GM12878 (cell line): ENCODE data around the gene NTM. TPM values are rescaled to one million over a fixed set of nuclear protein-coding genes. Genes with fewer than 3 reads are reported as not detected.
A peak's percentile ranks its signal among the peaks of the same experiment; 100 is the strongest.

Source experiments
- BMI1 ChIP-seq: fragments of 450-650 bp; IDR thresholded peaks from 2 replicates; pipeline ENCODE4 v1.6.1; 2016; ENCODE audit warnings: mild to moderate bottlenecking, moderate library complexity, borderline replicate concordance
- CBX5 ChIP-seq: sonication (generic); IDR thresholded peaks from 2 replicates; pipeline ENCODE4 v1.6.1; 2016; ENCODE audit warnings: low read depth, moderate library complexity, mild to moderate bottlenecking, inconsistent platforms
- CHD1 ChIP-seq: IDR thresholded peaks from 2 replicates; pipeline ENCODE4 v1.6.1; 2012; ENCODE audit warnings: low read depth, low read length, improper control_type of control experiment
- CHD4 ChIP-seq: fragments of 200-600 bp; sonication (generic); IDR thresholded peaks from 2 replicates; pipeline ENCODE4 v1.6.1; 2016; ENCODE audit warnings: mild to moderate bottlenecking
- CREM ChIP-seq: IDR thresholded peaks from 2 replicates; pipeline ENCODE4 v1.6.1; 2014; ENCODE audit warnings: antibody characterized with exemption, low read depth
- ESRRA ChIP-seq: IDR thresholded peaks from 2 replicates; pipeline ENCODE4 v1.6.1; 2012; ENCODE audit warnings: mild to moderate bottlenecking, low read length, improper control_type of control experiment
- FOXK2 ChIP-seq: fragments of 450-650 bp; IDR thresholded peaks from 2 replicates; pipeline ENCODE4 v1.6.1; 2017; ENCODE audit warnings: mild to moderate bottlenecking, moderate library complexity
- HDAC6 ChIP-seq: fragments of 200-600 bp; sonication (generic); IDR thresholded peaks from one replicate; pipeline ENCODE4 v1.8.0; 2017; ENCODE audit warnings: antibody characterized with exemption; ENCODE audit not compliant: unreplicated experiment
- KAT2A ChIP-seq: conservative IDR thresholded peaks from 2 replicates; pipeline ENCODE4 v1.6.1; 2011; ENCODE audit warnings: low read depth, low read length; ENCODE audit not compliant: control insufficient read depth
- NRF1 ChIP-seq: conservative IDR thresholded peaks from 2 replicates; pipeline ENCODE4 v1.6.1; 2011; ENCODE audit warnings: mild to moderate bottlenecking, low read depth, low read length, improper control_type of control experiment
- POLR2AphosphoS2 ChIP-seq: IDR thresholded peaks from 2 replicates; pipeline ENCODE4 v1.6.1; 2011; ENCODE audit warnings: low read depth, mild to moderate bottlenecking, low read length, improper control_type of control experiment, moderate library complexity
- RAD21 ChIP-seq: IDR thresholded peaks from 2 replicates; pipeline ENCODE4 v1.6.1; 2011; ENCODE audit warnings: mild to moderate bottlenecking, low read depth, low read length, moderate library complexity; ENCODE audit not compliant: insufficient read depth
- RAD51 ChIP-seq: fragments of 450-650 bp; IDR thresholded peaks from 2 replicates; pipeline ENCODE4 v1.6.1; 2016; ENCODE audit warnings: moderate library complexity, mild to moderate bottlenecking, inconsistent platforms
- RB1 ChIP-seq: fragments of 450-650 bp; formaldehyde crosslinking; IDR thresholded peaks from 2 replicates; pipeline ENCODE4 v1.6.1; 2017; ENCODE audit warnings: mild to moderate bottlenecking, borderline replicate concordance
- RBBP5 ChIP-seq: fragments of 200-600 bp; sonication (generic); conservative IDR thresholded peaks from 2 replicates; pipeline ENCODE4 v1.6.1; 2016
- RCOR1 ChIP-seq: conservative IDR thresholded peaks from 2 replicates; pipeline ENCODE4 v1.6.1; 2012; ENCODE audit warnings: low read depth, low read length, improper control_type of control experiment
- RFX5 ChIP-seq: IDR thresholded peaks from 2 replicates; pipeline ENCODE4 v1.6.1; 2011; ENCODE audit warnings: low read depth, low read length, improper control_type of control experiment
- SMAD1 ChIP-seq: fragments of 450-650 bp; IDR thresholded peaks from 2 replicates; pipeline ENCODE4 v1.6.1; 2018; ENCODE audit warnings: mild to moderate bottlenecking, low read depth; ENCODE audit not compliant: partially characterized antibody
- SMAD5 ChIP-seq: IDR thresholded peaks from 2 replicates; pipeline ENCODE4 v1.6.1; 2016; ENCODE audit warnings: antibody characterized with exemption, low read depth
- SREBF2 ChIP-seq: IDR thresholded peaks from 2 replicates; pipeline ENCODE4 v1.6.1; 2012; ENCODE audit warnings: mild to moderate bottlenecking, low read length
- ZBED1 ChIP-seq: IDR thresholded peaks from 2 replicates; pipeline ENCODE4 v1.6.1; 2016; ENCODE audit warnings: borderline replicate concordance
- ZNF217 ChIP-seq: fragments of 450-650 bp; IDR thresholded peaks from 2 replicates; pipeline ENCODE4 v1.6.1; 2017; ENCODE audit warnings: antibody characterized with exemption, mild to moderate bottlenecking
- polyA plus RNA-seq, 11 experiments: library from polyadenylated mRNA; depleted of rRNA in 4 of 11; unstranded in 6 of 11; stranded (reverse) in 5 of 11; fragments of >200 nt; fragmentation: Nextera tagmentation in 4 of 11; fragmentation: Illumina TruSeq in 1 of 11; extraction: Ambion mirVana in 4 of 11; extraction: Trizol in 1 of 11; gene quantifications; 1 replicate in 1 of 11; 2 replicates in 10 of 11; pipeline versions ENCODE4 v1.2.1 to v1.2.3, GENCODE V29; 2011 to 2016; ENCODE audit warnings: inconsistent platforms in 2 of 11, missing spikeins in 2 of 11, low read depth in 1 of 11
- total RNA-seq, 4 experiments: library from RNA; depleted of rRNA in 3 of 4; stranded (reverse); fragments of >200 nt in 3 of 4; fragmentation: Illumina TruSeq in 1 of 4; extraction: Trizol in 1 of 4; gene quantifications; 2 replicates each; pipeline versions ENCODE4 v1.2.1 to v1.2.3, GENCODE V29; 2013 to 2021
- TF ChIP-seq, protein P1 (sequence below): fragments of 450-650 bp; IDR thresholded peaks from 2 replicates; pipeline ENCODE4 v1.6.1; 2017; ENCODE audit warnings: borderline replicate concordance
- TF ChIP-seq, protein P2 (sequence below): IDR thresholded peaks from 2 replicates; pipeline ENCODE4 v1.6.1; 2012; ENCODE audit warnings: low read depth, low read length, improper control_type of control experiment
- TF ChIP-seq, protein P3 (sequence below): IDR thresholded peaks from 2 replicates; pipeline ENCODE4 v1.6.1; 2011; ENCODE audit warnings: mild to moderate bottlenecking, low read depth, low read length, moderate library complexity; ENCODE audit not compliant: insufficient replicate concordance
- TF ChIP-seq, protein P4 (sequence below): IDR thresholded peaks from 2 replicates; pipeline ENCODE4 v1.6.1; 2012; ENCODE audit warnings: low read depth, low read length, improper control_type of control experiment
- TF ChIP-seq, protein P5 (sequence below): IDR thresholded peaks from 2 replicates; pipeline ENCODE4 v1.6.1; 2011; ENCODE audit warnings: borderline replicate concordance, low read depth, mild to moderate bottlenecking, moderate library complexity, low read length; ENCODE audit not compliant: insufficient read depth, poor library complexity, severe bottlenecking

NTM gene
- total and polyA plus RNA-seq, 10 of the 15 experiments (the other 5 are each of a cell fraction or from before 2014, with no cell fraction given): not detected

DNA sequence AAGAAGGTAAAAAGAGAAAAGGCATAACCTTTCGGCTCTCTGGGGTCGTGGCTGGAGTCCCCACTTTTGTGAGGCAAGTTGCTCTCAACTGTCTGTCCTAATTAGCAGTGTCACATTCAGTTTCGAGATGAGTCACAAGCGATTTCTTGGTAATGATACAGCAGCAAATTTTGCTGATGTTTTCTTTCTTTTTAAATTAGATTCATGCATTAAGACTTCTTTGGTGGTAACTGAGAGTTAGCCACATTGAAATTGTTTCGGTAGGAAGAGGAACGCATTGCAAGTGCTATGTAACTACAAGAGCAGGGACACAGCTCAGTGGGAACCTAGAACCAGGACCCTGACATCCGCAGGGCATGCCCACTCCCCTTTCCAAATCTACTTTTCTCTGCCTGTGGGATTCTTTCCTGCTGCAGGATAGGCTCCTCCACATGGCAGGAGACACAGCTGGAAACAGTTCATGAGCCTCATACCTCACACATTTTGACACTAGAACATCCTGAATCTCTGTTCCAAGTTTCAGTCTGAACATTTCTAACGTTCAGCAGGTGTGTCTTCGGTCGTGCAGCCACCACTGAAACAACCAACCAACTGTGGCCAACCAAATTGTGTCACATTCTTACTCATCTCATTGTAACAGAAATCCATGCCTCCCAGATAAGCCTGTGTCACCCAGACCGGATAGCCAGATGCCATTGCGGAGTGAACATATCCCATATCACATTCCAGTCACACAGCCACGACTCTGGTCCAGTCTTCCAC is 987.6 kb downstream of the NTM start (continued):
- TF ChIP-seq, protein P1, sequence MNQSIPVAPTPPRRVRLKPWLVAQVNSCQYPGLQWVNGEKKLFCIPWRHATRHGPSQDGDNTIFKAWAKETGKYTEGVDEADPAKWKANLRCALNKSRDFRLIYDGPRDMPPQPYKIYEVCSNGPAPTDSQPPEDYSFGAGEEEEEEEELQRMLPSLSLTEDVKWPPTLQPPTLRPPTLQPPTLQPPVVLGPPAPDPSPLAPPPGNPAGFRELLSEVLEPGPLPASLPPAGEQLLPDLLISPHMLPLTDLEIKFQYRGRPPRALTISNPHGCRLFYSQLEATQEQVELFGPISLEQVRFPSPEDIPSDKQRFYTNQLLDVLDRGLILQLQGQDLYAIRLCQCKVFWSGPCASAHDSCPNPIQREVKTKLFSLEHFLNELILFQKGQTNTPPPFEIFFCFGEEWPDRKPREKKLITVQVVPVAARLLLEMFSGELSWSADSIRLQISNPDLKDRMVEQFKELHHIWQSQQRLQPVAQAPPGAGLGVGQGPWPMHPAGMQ: no peak
- TF ChIP-seq POLR2AphosphoS2 (no peak), RBBP5 (no peak), RAD21 (no peak), NRF1 (no peak), RB1 (no peak), CHD4 (no peak), RCOR1 (no peak), CREM (peak; percentile 80), SREBF2 (no peak), RAD51 (no peak), CBX5 (no peak), KAT2A (no peak), CHD1 (no peak), ZBED1 (no peak; the same call in 1 of the 2 replicates), BMI1 (peak; percentile 56; the same call in 1 of the 2 replicates), ZNF217 (peak; percentile 74; the same call in 1 of the 2 replicates), SMAD1 (no peak), SMAD5 (no peak), ESRRA (no peak), HDAC6 (no peak), FOXK2 (no peak), RFX5 (no peak)
- TF ChIP-seq, protein P2, sequence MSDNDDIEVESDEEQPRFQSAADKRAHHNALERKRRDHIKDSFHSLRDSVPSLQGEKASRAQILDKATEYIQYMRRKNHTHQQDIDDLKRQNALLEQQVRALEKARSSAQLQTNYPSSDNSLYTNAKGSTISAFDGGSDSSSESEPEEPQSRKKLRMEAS: peak; percentile 30; the same call in 1 of the 2 replicates
- TF ChIP-seq, protein P3, sequence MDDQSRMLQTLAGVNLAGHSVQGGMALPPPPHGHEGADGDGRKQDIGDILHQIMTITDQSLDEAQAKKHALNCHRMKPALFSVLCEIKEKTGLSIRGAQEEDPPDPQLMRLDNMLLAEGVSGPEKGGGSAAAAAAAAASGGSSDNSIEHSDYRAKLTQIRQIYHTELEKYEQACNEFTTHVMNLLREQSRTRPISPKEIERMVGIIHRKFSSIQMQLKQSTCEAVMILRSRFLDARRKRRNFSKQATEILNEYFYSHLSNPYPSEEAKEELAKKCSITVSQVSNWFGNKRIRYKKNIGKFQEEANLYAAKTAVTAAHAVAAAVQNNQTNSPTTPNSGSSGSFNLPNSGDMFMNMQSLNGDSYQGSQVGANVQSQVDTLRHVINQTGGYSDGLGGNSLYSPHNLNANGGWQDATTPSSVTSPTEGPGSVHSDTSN: no peak
- TF ChIP-seq, protein P4, sequence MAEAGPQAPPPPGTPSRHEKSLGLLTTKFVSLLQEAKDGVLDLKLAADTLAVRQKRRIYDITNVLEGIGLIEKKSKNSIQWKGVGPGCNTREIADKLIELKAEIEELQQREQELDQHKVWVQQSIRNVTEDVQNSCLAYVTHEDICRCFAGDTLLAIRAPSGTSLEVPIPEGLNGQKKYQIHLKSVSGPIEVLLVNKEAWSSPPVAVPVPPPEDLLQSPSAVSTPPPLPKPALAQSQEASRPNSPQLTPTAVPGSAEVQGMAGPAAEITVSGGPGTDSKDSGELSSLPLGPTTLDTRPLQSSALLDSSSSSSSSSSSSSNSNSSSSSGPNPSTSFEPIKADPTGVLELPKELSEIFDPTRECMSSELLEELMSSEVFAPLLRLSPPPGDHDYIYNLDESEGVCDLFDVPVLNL: no peak
- TF ChIP-seq, protein P5, sequence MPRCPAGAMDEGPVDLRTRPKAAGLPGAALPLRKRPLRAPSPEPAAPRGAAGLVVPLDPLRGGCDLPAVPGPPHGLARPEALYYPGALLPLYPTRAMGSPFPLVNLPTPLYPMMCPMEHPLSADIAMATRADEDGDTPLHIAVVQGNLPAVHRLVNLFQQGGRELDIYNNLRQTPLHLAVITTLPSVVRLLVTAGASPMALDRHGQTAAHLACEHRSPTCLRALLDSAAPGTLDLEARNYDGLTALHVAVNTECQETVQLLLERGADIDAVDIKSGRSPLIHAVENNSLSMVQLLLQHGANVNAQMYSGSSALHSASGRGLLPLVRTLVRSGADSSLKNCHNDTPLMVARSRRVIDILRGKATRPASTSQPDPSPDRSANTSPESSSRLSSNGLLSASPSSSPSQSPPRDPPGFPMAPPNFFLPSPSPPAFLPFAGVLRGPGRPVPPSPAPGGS: peak; percentile 62
